CD8-positive, alpha-beta memory T cell (primary cell): ENCODE data around the gene HSD11B1. TPM values are rescaled to one million over a fixed set of nuclear protein-coding genes. Genes with fewer than 3 reads are reported as not detected.

Source experiments
- CTCF ChIA-PET: fragments of 350-600 bp; sonication (Branson Sonifier 250); formaldehyde crosslinking; loops from one replicate; lab custom pipeline; 2021; ENCODE audit warnings: antibody characterized with exemption; lab: Charles Lee
- POLR2A ChIA-PET: fragments of 350-600 bp; sonication (Branson Sonifier 250); formaldehyde crosslinking; loops from one replicate; lab custom pipeline; 2021; ENCODE audit warnings: antibody characterized with exemption; lab: Charles Lee
- DNase-seq, 5 donors: peaks; one replicate each; pipeline versions ENCODE4 v3.0.0 to v3.0.0-alpha.2; 2020 to 2022; ENCODE audit warnings: mixed read lengths in 1 of 5
- H3K27ac ChIP-seq: one replicate; pipeline ENCODE4 v1.7.0; 2013; ENCODE audit warnings: low read depth, mild to moderate bottlenecking, low read length, moderate library complexity
- H3K27me3 ChIP-seq: 2 replicates; pipeline ENCODE4 v1.7.0; 2013; ENCODE audit warnings: low read length, mild to moderate bottlenecking; ENCODE audit not compliant: insufficient read depth, poor library complexity, severe bottlenecking
- H3K36me3 ChIP-seq: 2 replicates; pipeline ENCODE4 v1.7.0; 2013; ENCODE audit warnings: mild to moderate bottlenecking, low read length, moderate library complexity; ENCODE audit not compliant: insufficient read depth
- H3K4me1 ChIP-seq: 2 replicates; pipeline ENCODE4 v1.7.0; 2013; ENCODE audit warnings: mild to moderate bottlenecking, low read length, moderate library complexity; ENCODE audit not compliant: insufficient read depth
- H3K4me3 ChIP-seq: 2 replicates; pipeline ENCODE4 v1.7.0; 2013; ENCODE audit warnings: mild to moderate bottlenecking, low read length
- H3K9me3 ChIP-seq: 2 replicates; pipeline ENCODE4 v1.7.0; 2013; ENCODE audit warnings: mild to moderate bottlenecking, low read length
- H3K27ac Mint-ChIP-seq, 8 donors: one replicate each; pipeline ENCODE4 v1.8.0; 2020 to 2021; ENCODE audit warnings: mixed read lengths in 8 of 8, mild to moderate bottlenecking in 6 of 8, inconsistent platforms in 3 of 8, moderate library complexity in 3 of 8
- H3K27me3 Mint-ChIP-seq, 2 donors: one replicate each; pipeline ENCODE4 v1.8.0; 2020 to 2021; ENCODE audit warnings: mixed read lengths in 2 of 2, mild to moderate bottlenecking in 1 of 2, moderate library complexity in 1 of 2
- H3K36me3 Mint-ChIP-seq, 3 donors: one replicate each; pipeline ENCODE4 v1.8.0; 2020 to 2021; ENCODE audit warnings: mixed read lengths in 3 of 3, inconsistent platforms in 1 of 3, mild to moderate bottlenecking in 1 of 3
- H3K4me1 Mint-ChIP-seq, 3 donors: one replicate each; pipeline ENCODE4 v1.8.0; 2020 to 2021; ENCODE audit warnings: mixed read lengths in 3 of 3, inconsistent platforms in 1 of 3, mild to moderate bottlenecking in 1 of 3
- H3K4me3 Mint-ChIP-seq, 7 donors: one replicate each; pipeline ENCODE4 v1.8.0; 2020 to 2021; ENCODE audit warnings: mixed read lengths in 7 of 7, mild to moderate bottlenecking in 6 of 7, moderate library complexity in 4 of 7, inconsistent platforms in 2 of 7
- H3K9me3 Mint-ChIP-seq, 5 donors: one replicate each; pipeline ENCODE4 v1.8.0; 2020 to 2022; ENCODE audit warnings: mixed read lengths in 5 of 5, mild to moderate bottlenecking in 3 of 5, moderate library complexity in 2 of 5, inconsistent platforms in 1 of 5
- polyA plus RNA-seq: library from polyadenylated mRNA; unstranded; fragments of 300-500 nt; fragmentation: Illumina TruSeq; gene quantifications from one replicate; pipeline ENCODE4 v1.2.3, GENCODE V29; 2021
- total RNA-seq, 2 experiments: library from RNA; stranded (reverse); gene quantifications; one replicate each; pipeline ENCODE4 v1.2.3, GENCODE V29; 2021

The HSD11B1 gene
- total and polyA plus RNA-seq, 3 experiments from 2014 or later, result 0.30 to 0.80 (median 0.59) TPM

DNA sequence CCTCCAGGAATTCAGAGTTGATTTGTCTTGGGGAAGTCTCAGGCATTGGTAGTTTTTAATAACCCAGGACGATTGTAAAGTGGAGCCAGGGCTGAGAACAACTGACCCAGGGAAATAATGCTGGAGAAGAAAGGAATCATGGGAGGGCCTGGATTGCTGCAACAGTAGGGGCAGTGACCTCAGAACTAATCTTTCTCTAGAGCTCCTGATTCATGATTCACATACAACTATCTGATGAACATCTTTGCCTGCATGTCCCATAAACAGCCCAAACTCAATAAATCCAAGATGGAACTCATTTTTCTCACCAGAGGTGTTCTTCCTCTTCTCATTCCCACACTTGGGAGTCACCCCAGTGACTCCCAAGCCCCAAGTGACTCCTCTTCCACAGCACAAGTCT, 37.5 kb upstream of the HSD11B1 start:
- Histone ChIP-seq H3K27ac (no peak overlapping the region), H3K4me3 (no peak overlapping the region), H3K4me1 (no peaks in the 10 kb centered on the region), H3K36me3 (no peaks in the 10 kb centered on the region), H3K27me3 (no peaks in the 10 kb centered on the region), H3K9me3 (no peaks in the 10 kb centered on the region)
- peaks cover 0 to 2% of the 10 kb centered on the region in 2 donors for H3K27me3 Mint-ChIP-seq
- ChIA-PET POLR2A (no interaction called here), CTCF (no interaction called here)
- H3K36me3 Mint-ChIP-seq, result peaks cover 0 to 4% (median 1%) of the 10 kb centered on the region in 3 donors
- no peak overlapping the region for H3K4me3 Mint-ChIP-seq
- no peak overlapping the region for H3K27ac Mint-ChIP-seq
- DNase-seq, result no peak
- H3K4me1 Mint-ChIP-seq, result peaks cover 0 to 9% (median 0%) of the 10 kb centered on the region in 3 donors
- no peaks in the 10 kb centered on the region for H3K9me3 Mint-ChIP-seq

DNA sequence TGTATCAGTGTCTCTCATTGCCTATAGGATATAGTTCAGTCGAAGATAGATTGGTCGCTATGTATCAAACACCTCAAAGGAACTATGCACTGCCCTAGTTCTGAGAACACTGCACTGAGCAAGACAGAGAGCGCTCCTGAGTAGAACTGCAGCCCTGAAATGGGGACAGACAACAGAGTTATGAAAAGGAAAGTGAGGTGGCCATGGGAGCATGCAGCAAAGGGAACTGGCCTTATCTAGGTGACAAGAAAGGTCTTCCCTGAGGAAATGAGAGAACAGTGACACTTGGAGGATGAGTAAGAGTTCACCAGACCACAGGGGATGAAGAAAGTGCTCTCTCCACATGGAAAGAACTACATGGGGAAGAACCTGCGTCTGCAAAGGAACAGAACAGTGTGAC, 36.9 kb upstream of the HSD11B1 start:
- peaks cover under 1 to 10% (median 1%) of the 10 kb centered on the region in 3 donors for H3K4me1 Mint-ChIP-seq
- no peaks in the 10 kb centered on the region for H3K9me3 Mint-ChIP-seq
- no peaks in the 10 kb centered on the region for H3K36me3 ChIP-seq
- POLR2A ChIA-PET, result no interaction called here
- H3K27ac Mint-ChIP-seq, result no peak overlapping the region
- H3K27ac ChIP-seq, result no peak overlapping the region
- H3K36me3 Mint-ChIP-seq, result peaks cover 0 to 4% (median 1%) of the 10 kb centered on the region in 3 donors
- CTCF ChIA-PET, result no interaction called here
- DNase-seq, result no peak
- peaks cover 0 to 2% of the 10 kb centered on the region in 2 donors for H3K27me3 Mint-ChIP-seq
- no peak overlapping the region for H3K4me3 ChIP-seq
- H3K9me3 ChIP-seq, result no peaks in the 10 kb centered on the region
- H3K27me3 ChIP-seq, result no peaks in the 10 kb centered on the region
- H3K4me1 ChIP-seq, result no peaks in the 10 kb centered on the region
- no peak overlapping the region for H3K4me3 Mint-ChIP-seq

GRCh38 chr1:209670441-209671082, 34.1 kb upstream of the HSD11B1 start:
- CTCF ChIA-PET, result no interaction called here
- no peak for DNase-seq
- no peaks in the 10 kb centered on the region for H3K9me3 ChIP-seq
- Mint-ChIP-seq H3K36me3 (peaks cover 0 to 4% (median 0%) of the 10 kb centered on the region in 3 donors), H3K4me3 (no peak overlapping the region), H3K27me3 (peaks cover 9 to 26% of the 10 kb centered on the region in 2 donors), H3K4me1 (peaks cover 25 to 36% (median 30%) of the 10 kb centered on the region in 3 donors), H3K9me3 (no peaks in the 10 kb centered on the region), H3K27ac (no peak overlapping the region)
- H3K27me3 ChIP-seq, result peaks cover 9% of the 10 kb centered on the region
- H3K4me3 ChIP-seq, result no peak overlapping the region
- H3K27ac ChIP-seq, result no peak overlapping the region
- H3K4me1 ChIP-seq, result peaks cover 25% of the 10 kb centered on the region
- POLR2A ChIA-PET, result no interaction called here
- H3K36me3 ChIP-seq, result no peaks in the 10 kb centered on the region

DNA sequence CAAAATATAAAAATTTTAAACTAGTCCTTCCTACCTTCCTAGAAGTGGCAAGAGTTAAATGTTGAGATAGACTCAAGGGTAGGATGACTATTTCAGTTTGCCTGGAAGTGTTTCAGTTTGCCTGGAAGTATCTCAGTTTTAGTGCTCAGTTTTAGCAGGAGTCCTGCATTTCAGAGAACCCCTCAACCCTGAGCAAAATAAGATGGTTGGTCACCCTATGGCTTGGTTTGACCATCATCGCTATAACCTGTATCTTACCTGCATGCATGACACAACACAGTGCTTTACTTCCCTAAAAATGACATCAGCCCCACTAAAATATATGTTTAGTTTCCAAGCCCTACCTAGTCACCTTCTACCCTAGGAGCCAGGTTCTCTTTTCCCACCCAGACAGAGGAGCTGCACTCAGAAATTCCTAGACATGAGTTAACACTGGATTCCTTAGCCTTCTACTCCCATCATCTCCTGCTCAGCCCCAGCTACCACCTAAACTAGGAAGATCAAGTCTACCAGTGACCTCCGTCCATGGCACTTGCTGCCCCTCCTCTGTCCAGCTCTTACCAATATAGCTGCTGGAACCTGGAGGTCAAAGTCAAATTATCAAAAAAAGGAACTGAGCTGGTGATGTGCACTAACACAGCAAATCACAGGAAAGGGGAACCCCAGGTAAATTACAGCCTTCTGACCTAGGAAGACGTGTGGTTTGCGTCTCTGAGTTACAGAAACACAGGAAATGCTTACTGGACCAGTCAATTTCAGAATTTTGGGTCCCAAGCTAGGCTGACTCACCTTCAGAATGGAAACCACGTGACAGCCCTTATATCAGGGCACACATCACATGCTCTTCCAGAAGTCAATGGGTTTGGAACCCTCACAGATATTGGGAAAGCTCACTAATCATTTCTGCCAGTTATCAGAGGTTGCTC, 31.7 kb upstream of the HSD11B1 start:
- Mint-ChIP-seq H3K4me3 (peak overlapping the region in 2 of 7 donors; percentile 6 to 42), H3K9me3 (no peaks in the 10 kb centered on the region), H3K36me3 (peaks cover 0 to 4% (median 0%) of the 10 kb centered on the region in 3 donors), H3K27ac (peak overlapping the region in 5 of 8 donors; percentile 29 to 86 (median 60)), H3K4me1 (peaks cover 28 to 41% (median 41%) of the 10 kb centered on the region in 3 donors), H3K27me3 (peaks cover 11 to 48% of the 10 kb centered on the region in 2 donors)
- Histone ChIP-seq H3K27me3 (peaks cover 9% of the 10 kb centered on the region), H3K4me1 (peaks cover 25% of the 10 kb centered on the region), H3K36me3 (no peaks in the 10 kb centered on the region), H3K4me3 (no peak overlapping the region), H3K27ac (no peak overlapping the region), H3K9me3 (no peaks in the 10 kb centered on the region)
- no peak for DNase-seq
- ChIA-PET POLR2A (no interaction called here), CTCF (no interaction called here)

- no peak overlapping the region for H3K4me3 ChIP-seq
- peaks cover 13 to 54% of the 10 kb centered on the region in 2 donors for H3K27me3 Mint-ChIP-seq
- H3K9me3 Mint-ChIP-seq, result no peaks in the 10 kb centered on the region
- peaks cover 0 to 4% (median 0%) of the 10 kb centered on the region in 3 donors for H3K36me3 Mint-ChIP-seq
- peaks cover 25% of the 10 kb centered on the region for H3K4me1 ChIP-seq
- H3K9me3 ChIP-seq, result no peaks in the 10 kb centered on the region
- H3K4me3 Mint-ChIP-seq, result peak overlapping the region in 3 of 7 donors; percentile 66 to 70 (median 68)
- no peak for DNase-seq
- peaks cover 28 to 41% (median 41%) of the 10 kb centered on the region in 3 donors for H3K4me1 Mint-ChIP-seq
- POLR2A ChIA-PET, result no interaction called here
- no peaks in the 10 kb centered on the region for H3K36me3 ChIP-seq
- H3K27ac Mint-ChIP-seq, result peak overlapping the region in 2 of 8 donors; percentile 14 to 78
- H3K27ac ChIP-seq, result no peak overlapping the region
- peaks cover 9% of the 10 kb centered on the region for H3K27me3 ChIP-seq
- CTCF ChIA-PET, result no interaction called here
Measured at GRCh38 chr1:209673631-209674417, 30.8 kb upstream of the HSD11B1 start.

- H3K36me3 Mint-ChIP-seq, result peaks cover 0 to 4% (median 0%) of the 10 kb centered on the region in 3 donors
- ChIA-PET POLR2A (no interaction called here), CTCF (interaction anchor here (0.6 to 0.7 kb wide), 2 partner anchors 105 to 476 kb away, joined by 3 to 6 read pairs; no protein-coding TSS in a partner anchor)
- Histone ChIP-seq H3K4me1 (peaks cover 25% of the 10 kb centered on the region), H3K9me3 (no peaks in the 10 kb centered on the region), H3K36me3 (no peaks in the 10 kb centered on the region), H3K27ac (no peak within 1 kb of the TSS), H3K4me3 (peak within 1 kb of the TSS; percentile 46), H3K27me3 (peaks cover 9% of the 10 kb centered on the region)
- H3K27me3 Mint-ChIP-seq, result peaks cover 13 to 65% of the 10 kb centered on the region in 2 donors
- H3K9me3 Mint-ChIP-seq, result no peaks in the 10 kb centered on the region
- H3K4me3 Mint-ChIP-seq, result peak within 1 kb of the TSS in 6 of 7 donors; percentile 46 to 84 (median 67)
- no peak for DNase-seq
- peak within 1 kb of the TSS in 4 of 8 donors; percentile 12 to 78 (median 46) for H3K27ac Mint-ChIP-seq
- H3K4me1 Mint-ChIP-seq, result peaks cover 28 to 41% (median 41%) of the 10 kb centered on the region in 3 donors
Measured at GRCh38 chr1:209674957-209675564, 29.6 kb upstream of the HSD11B1 start, which contains the start of gene G0S2. Gene G0S2, plus strand, starts transcription at chr1:209675412. Its CDS starts 273 bp downstream, at chr1:209675685.

DNA sequence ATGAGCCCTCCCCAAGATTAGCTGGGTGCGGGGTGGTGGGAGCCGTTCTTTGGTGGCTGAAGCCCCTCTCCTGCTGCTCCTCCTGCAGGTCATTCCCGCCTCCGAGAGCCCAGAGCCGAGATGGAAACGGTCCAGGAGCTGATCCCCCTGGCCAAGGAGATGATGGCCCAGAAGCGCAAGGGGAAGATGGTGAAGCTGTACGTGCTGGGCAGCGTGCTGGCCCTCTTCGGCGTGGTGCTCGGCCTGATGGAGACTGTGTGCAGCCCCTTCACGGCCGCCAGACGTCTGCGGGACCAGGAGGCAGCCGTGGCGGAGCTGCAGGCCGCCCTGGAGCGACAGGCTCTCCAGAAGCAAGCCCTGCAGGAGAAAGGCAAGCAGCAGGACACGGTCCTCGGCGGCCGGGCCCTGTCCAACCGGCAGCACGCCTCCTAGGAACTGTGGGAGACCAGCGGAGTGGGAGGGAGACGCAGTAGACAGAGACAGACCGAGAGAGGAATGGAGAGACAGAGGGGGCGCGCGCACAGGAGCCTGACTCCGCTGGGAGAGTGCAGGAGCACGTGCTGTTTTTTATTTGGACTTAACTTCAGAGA, 29.0 kb upstream of the HSD11B1 start:
- CTCF ChIA-PET, result interaction anchor here (0.7 kb wide), 1 partner anchor 106 kb away, joined by 3 read pairs; no protein-coding TSS in a partner anchor
- Histone ChIP-seq H3K4me3 (peak overlapping the region; percentile 46), H3K36me3 (no peaks in the 10 kb centered on the region), H3K9me3 (no peaks in the 10 kb centered on the region), H3K4me1 (peaks cover 25% of the 10 kb centered on the region), H3K27ac (no peak overlapping the region), H3K27me3 (peaks cover 9% of the 10 kb centered on the region)
- Mint-ChIP-seq H3K4me3 (peak overlapping the region in 6 of 7 donors; percentile 46 to 84 (median 67)), H3K36me3 (peaks cover 0 to 4% (median 0%) of the 10 kb centered on the region in 3 donors), H3K27me3 (peaks cover 13 to 71% of the 10 kb centered on the region in 2 donors), H3K9me3 (no peaks in the 10 kb centered on the region), H3K27ac (peak overlapping the region in 2 of 8 donors; percentile 12 to 78), H3K4me1 (peaks cover 28 to 41% (median 41%) of the 10 kb centered on the region in 3 donors)
- no peak for DNase-seq
- POLR2A ChIA-PET, result no interaction called here
